Bronchus fibroblast of lung (primary cell): Measurements from ENCODE around the gene GYS1. TPM values are rescaled to one million over a fixed set of nuclear protein-coding genes. Genes with fewer than 3 reads are reported as not detected.

ENCODE experiments used
- total RNA-seq: library from RNA; depleted of rRNA; stranded (reverse); fragments of >200 nt; gene quantifications from 2 replicates; pipeline ENCODE4 v1.2.3, GENCODE V29; 2015

The GYS1 gene
- total RNA-seq: 28.7 and 30.8 TPM in 2 replicates

GRCh38 chr19:48993175-48994034 is at the start of gene GYS1, which contains the start of gene RUVBL2:
TSS of gene GYS1 (minus strand) at chr19:48993309. CDS start at chr19:48993112, 197 bp downstream.
TSS of gene RUVBL2 (plus strand) at chr19:48993887. CDS start at chr19:48993912, 25 bp downstream.

GRCh38 chr19:49036815-49037214 is 43.7 kb upstream of the GYS1 start, which contains the start of gene CGB1:
TSS of gene CGB1 (minus strand) at chr19:49036895. CDS start at chr19:49036711, 184 bp downstream.

GRCh38 chr19:49031642-49032301 is 38.7 kb upstream of the GYS1 start, which contains the start of gene CGB2:
TSS of gene CGB2 (plus strand) at chr19:49031890. CDS start at chr19:49032096, 206 bp downstream.

GRCh38 chr19:49024233-49024632 is 31.1 kb upstream of the GYS1 start, which contains the start of gene CGB3:
TSS of gene CGB3 (minus strand) at chr19:49024333. CDS start at chr19:49023971, 362 bp downstream.

GRCh38 chr19:49017041-49017665 is 24.0 kb upstream of the GYS1 start, which contains the start of gene LHB:
TSS of gene LHB (minus strand) at chr19:49017091. CDS start at chr19:49017081, 10 bp downstream.

GRCh38 chr19:48965040-48965805 is 27.9 kb downstream of the GYS1 start, which contains the start of gene FTL:
TSS of gene FTL (plus strand) at chr19:48965309. CDS start at chr19:48965508, 199 bp downstream.

GRCh38 chr19:48954595-48955307 is 38.4 kb downstream of the GYS1 start, which contains the start of gene BAX:
TSS of gene BAX (plus strand) at chr19:48954875. CDS start at chr19:48954929, 54 bp downstream.

GRCh38 chr19:48933382-48933932 is 59.7 kb downstream of the GYS1 start, which contains the start of gene DHDH:
TSS of gene DHDH (plus strand) at chr19:48933699. CDS start at chr19:48933722, 23 bp downstream.

Other genes starting within 250 kb of the GYS1 start
- under 0.01 TPM in 1 of 2 replicates, not detected in the other for gene IZUMO1, start 246.4 kb downstream of the GYS1 start, total RNA-seq
- gene FUT1, start 240.7 kb downstream of the GYS1 start, total RNA-seq: 0.15 and 0.17 TPM in 2 replicates
- not detected in 2 replicates for gene FGF21, start 237.8 kb downstream of the GYS1 start, total RNA-seq
- gene BCAT2, start 182.3 kb downstream of the GYS1 start, total RNA-seq: 61.5 and 67.0 TPM in 2 replicates
- gene HSD17B14, start 156.8 kb downstream of the GYS1 start, total RNA-seq: 2.7 and 6.5 TPM in 2 replicates
- gene PLEKHA4, start 124.7 kb downstream of the GYS1 start, total RNA-seq: 11.4 and 20.1 TPM in 2 replicates
- gene PPP1R15A, start 120.9 kb downstream of the GYS1 start, total RNA-seq: 23.3 and 33.8 TPM in 2 replicates
- 0.17 and 0.45 TPM in 2 replicates for gene TULP2, start 94.6 kb downstream of the GYS1 start, total RNA-seq
- gene NUCB1, start 93.0 kb downstream of the GYS1 start, total RNA-seq: 166 and 176 TPM in 2 replicates
- gene DHDH, start 59.6 kb downstream of the GYS1 start, total RNA-seq: not detected in 2 replicates
- 127 and 135 TPM in 2 replicates for gene BAX, start 38.4 kb downstream of the GYS1 start, total RNA-seq
- 3,185 and 3,463 TPM in 2 replicates for gene FTL, start 28.0 kb downstream of the GYS1 start, total RNA-seq
- 350 and 368 TPM in 2 replicates for gene RUVBL2, start 578 bp upstream of the GYS1 start, total RNA-seq
- gene LHB, start 23.8 kb upstream of the GYS1 start, total RNA-seq: 0.45 TPM in 1 of 2 replicates, not detected in the other
- not detected in 2 replicates for gene CGB3, start 31.0 kb upstream of the GYS1 start, total RNA-seq
- gene CGB2, start 38.6 kb upstream of the GYS1 start, total RNA-seq: 0.34 TPM in 1 of 2 replicates, not detected in the other
- 2.9 TPM in 1 of 2 replicates, not detected in the other for gene CGB1, start 43.6 kb upstream of the GYS1 start, total RNA-seq
- gene CGB5, start 50.5 kb upstream of the GYS1 start, total RNA-seq: not detected in 2 replicates
- gene CGB8, start 55.8 kb upstream of the GYS1 start, total RNA-seq: not detected in 2 replicates
- gene CGB7, start 64.4 kb upstream of the GYS1 start, total RNA-seq: 0.30 and 0.34 TPM in 2 replicates
- gene NTF4, start 71.5 kb upstream of the GYS1 start, total RNA-seq: not detected in 2 replicates
- not detected in 2 replicates for gene KCNA7, start 79.4 kb upstream of the GYS1 start, total RNA-seq
- 178 and 179 TPM in 2 replicates for gene SNRNP70, start 92.1 kb upstream of the GYS1 start, total RNA-seq
- 4.7 and 5.2 TPM in 2 replicates for gene LIN7B, start 121.1 kb upstream of the GYS1 start, total RNA-seq
- 2.2 and 3.3 TPM in 2 replicates for gene C19orf73, start 125.8 kb upstream of the GYS1 start, total RNA-seq
- 2.2 TPM in 2 replicates for gene PPFIA3, start 126.2 kb upstream of the GYS1 start, total RNA-seq
- gene HRC, start 162.1 kb upstream of the GYS1 start, total RNA-seq: not detected in 2 replicates
- 10.4 and 12.1 TPM in 2 replicates for gene TRPM4, start 164.5 kb upstream of the GYS1 start, total RNA-seq